Nucleus accumbens (tissue), 56 donors: ENCODE measurements around the gene DLG5.

Experiments used
- DNase-seq, 56 donors: peaks; one replicate each; lab custom pipeline; 2025; lab: John Stamatoyannopoulos, UW

DLG5 gene

DNA sequence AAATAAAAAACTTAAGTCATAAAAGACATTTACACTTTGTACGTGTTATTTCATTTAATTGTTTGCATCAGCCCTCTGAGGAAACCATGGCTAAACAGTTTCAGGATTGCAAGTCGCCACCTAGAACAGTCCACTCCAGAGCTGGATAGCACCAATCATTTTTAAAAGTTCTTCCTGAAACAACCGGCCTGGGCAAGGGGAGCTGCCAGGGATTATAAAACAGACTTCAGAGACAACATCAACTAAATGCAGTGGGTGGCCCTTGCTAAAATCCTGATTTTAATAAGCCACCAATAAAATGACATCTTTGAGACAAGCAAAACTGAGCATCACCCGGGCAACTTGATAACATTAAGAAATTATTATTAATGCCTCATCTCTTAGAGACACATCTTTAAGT is 13.5 kb downstream of the DLG5 start:
- no peak for DNase-seq

GRCh38 chr10:77912576-77912975 is 14.0 kb downstream of the DLG5 start:
- DNase-seq = no peak

DNA sequence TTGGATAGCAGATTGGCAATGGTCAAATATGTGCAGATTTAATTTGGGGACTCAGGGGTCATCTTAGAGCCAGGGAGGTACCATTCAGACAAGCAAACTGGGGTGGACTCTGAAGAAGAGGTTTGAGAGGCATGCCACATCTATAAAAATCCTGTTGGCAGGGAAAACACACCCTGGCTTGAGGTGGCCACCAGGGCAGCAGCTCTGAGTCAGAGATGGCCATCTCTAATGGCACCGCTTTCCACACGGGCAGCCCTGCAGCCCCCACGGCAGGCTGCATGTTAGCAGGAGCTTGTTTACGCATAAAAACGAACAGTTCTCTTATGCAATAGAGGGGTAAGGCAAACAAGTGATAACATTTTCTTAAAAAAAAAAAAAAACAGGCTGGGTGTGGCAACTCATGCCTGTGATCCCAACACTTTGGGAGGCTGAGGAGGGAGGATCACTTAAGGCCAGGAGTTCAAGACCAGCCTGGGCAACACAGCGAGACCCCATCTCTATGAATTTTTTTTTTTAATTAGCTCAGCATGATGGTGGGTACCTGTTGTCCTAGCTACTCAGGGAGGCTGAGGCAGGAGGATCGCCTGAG is 14.9 kb downstream of the DLG5 start:
- DNase-seq = no peak

GRCh38 chr10:77910524-77911145 is 15.9 kb downstream of the DLG5 start:
- DNase-seq = no peak

- DNase-seq = no peak
Measured at GRCh38 chr10:77909749-77910375, 16.7 kb downstream of the DLG5 start.

DNA sequence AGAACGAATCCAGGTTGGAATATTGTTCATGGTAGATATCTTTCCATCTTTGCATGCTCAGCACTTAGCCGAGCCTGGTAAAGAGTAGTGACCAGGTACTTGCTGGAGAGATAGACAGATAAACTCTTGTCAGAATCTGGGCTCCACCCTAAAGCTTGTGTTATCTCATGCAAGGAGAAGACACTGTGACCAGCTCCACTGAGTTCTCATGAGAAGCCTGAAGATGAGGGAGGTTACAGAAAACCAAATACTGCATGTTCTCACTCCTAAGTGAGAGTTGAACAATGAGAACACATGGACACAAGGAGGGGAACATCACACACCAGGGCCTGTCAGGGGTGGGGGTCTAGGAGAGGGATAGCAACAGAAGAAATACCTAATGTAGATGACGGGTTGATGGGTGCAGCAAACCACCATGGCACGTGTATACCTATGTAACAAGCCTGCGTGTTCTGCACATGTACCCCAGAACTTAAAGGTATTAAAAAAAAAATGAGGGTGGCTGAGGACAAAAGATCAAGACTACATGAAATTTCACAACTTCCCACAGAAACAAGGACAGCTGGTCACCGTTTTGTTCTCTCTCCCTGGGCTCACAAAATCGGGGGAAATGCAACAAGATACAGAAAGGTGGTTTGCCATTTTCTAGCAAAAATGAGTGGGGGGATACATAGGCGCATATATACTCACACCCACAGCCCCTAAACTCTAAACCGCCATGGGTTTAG is 17.4 kb downstream of the DLG5 start:
- DNase-seq = no peak

GRCh38 chr10:77907900-77908717 is 18.4 kb downstream of the DLG5 start:
- no peak for DNase-seq

- no peak for DNase-seq
Measured at GRCh38 chr10:77907462-77907861, 19.1 kb downstream of the DLG5 start.

DNA sequence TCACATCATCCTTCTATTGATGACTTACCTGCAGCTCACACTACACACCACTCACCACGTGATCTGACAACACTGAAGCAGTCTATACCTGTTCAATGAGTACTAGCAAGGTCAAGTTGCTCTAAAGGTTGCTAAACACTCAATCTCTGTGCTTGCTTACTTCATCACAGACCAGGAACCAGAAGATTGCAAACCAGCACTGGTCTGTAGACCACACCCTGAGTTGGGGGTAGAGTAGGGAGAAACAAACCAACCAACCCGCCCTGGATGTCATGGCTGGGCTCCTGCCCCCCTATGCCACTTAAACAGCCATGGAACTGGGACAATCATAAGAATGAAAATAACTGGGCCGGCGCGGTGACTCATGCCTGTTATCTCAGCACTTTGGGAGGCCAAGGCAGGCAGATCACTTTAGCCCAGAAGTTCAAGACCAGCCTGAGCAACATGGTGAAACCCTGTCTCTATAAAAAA is 19.6 kb downstream of the DLG5 start:
- DNase-seq = no peak

DNA sequence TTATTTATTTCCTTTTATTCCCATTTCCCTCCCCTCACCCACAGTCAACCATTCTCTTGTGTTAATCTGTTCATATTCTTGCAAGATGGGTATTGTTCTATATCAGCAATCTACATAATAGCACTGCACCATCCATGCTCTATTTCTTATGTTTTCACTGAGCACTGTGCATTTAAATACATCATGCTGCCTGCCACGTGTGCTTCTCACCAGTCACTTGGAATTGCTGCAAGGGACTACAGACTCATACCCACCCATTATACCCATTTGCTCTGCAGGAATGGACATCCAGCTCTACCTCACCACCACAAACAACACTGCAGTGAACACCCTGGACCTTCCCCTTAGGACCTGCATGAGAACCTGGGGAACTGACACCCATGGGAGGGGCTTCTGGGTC is 20.8 kb downstream of the DLG5 start:
- no peak for DNase-seq

DNA sequence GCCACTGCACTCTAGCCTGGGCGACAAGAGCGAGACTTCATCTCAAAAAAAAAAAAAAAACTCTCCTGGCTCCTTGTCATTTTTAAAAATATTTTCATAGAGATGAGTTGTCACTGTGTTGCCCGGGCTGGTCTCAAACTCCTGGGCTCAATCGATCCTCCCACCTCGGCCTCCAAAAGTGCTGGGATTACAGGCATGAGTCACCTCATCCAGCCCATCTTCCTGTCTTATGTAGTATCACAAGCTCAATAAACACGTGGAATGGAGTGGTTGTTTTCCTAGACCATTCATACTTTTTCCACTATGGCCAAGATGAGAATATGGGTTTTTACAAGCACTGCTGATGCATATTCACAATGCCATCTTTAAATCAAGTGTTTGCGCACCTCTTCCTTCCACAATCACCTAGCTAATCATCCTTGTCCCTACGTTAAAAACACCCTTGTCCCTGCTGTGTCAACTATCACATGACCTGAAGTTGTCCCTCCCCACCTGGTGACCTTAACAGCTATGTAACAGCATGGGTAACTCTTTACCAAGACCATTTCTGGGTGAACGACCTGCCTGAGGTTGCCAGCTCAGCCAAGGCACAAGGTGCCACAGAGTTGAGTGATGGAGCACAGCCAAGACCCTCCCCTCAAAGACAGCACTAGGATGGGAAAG is 21.3 kb downstream of the DLG5 start:
- DNase-seq = no peak

GRCh38 chr10:77904100-77904840 is 22.3 kb downstream of the DLG5 start:
- DNase-seq = no peak

DNA sequence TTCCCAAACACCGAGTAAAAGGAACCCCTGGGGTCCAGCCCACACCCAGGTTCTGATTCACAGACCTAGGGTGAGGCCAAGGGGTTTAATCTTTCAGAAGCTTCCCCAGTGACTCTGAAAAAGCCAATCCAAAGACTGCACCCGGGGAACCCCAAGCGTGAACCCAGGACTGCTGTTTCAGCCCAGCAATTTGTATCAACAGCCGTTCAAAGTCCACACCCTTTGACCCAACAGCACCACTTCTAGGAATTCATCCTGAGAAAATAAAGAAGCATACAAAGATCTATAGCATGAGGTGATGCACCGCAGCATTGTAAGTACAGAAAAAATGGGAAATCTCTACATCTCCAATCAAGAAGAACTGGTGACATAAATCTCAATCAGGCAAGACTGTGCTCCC is 24.4 kb downstream of the DLG5 start:
- DNase-seq = no peak

- DNase-seq = no peak
Measured at GRCh38 chr10:77901743-77902142, 24.8 kb downstream of the DLG5 start.

GRCh38 chr10:77899690-77900089 is 26.9 kb downstream of the DLG5 start:
- no peak for DNase-seq

- no peak for DNase-seq
Measured at GRCh38 chr10:77899080-77899477, 27.5 kb downstream of the DLG5 start.

DNA sequence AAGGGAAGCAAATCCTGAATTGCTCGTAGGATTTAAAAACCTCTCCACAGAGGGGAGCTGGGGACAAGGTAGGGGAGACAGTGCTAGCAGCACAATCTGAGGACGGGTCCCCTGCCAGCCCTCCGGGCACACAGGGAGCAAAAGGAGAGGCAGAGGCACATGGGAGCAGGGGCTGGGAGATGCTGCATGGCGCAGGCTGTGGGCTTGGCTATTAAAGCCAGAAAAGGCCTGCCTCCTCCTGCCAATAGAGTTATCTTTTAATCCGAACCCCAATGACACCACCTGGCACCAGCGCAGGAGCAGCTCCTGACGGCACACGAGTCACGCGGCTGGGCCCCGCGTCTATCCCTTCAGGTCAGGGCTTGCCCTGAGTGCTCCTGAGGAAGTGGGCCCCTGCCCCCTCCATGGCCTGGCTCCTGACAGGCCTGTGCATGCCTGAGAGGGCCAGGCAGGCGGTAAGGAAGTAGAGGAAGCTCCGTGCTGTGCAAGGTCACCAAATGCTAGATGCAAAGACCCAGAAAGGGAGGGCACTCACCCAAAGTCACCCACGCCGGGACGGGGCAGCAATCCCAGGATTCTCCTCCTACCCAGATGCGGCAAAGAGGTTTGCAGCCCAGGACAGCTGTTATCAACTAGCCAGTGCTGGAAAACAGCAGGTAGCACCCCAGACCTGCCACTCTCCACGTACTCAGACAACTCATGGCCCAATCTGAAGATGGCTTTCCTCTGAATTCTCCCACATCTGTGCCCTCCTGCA is 28.1 kb downstream of the DLG5 start:
- no peak for DNase-seq

DNA sequence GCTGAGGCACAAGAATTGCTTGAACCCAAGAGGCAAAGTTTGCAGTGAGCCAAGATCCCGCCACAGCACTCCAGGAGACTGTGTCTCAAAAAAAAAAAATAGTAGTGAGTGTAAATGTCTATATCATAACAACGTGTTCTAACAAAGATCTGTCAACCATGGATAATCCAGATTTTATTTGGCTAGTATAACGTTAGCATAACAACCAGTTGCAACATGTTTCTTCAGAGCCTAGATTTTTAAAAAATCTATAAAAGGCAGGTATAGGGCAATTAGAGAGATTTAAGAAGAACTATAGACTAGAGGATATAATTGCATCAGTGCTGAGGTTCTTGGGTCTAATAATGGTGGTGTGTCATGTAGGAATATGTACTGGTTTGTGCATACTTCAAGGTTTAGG is 30.5 kb downstream of the DLG5 start:
- DNase-seq = no peak

DNA sequence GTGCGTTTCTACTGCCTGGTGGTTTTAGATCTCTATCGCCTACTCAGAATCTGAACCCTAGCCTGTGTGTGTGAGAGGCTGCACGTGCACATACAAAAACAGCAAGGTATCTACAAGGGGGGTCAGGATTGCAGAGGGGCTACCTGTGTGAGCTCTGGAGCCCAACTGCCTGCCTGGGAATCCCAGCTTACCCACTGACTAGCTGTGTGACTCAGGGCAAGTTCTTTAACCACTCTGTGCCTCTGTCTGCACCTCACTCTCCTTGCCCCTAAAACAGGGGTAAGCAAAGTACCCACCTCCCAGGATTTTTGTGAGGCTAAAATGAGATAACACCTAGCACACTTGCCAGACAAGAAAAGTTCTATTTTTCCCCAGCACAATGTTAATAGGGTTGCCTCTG is 32.5 kb downstream of the DLG5 start:
- DNase-seq = no peak
